H54 (cell line): Measurements from ENCODE around the gene KIF12.

Source experiments
- DNase-seq: peaks from one replicate; pipeline ENCODE4 v3.0.0; 2011; ENCODE audit warnings: low spot score, mixed read lengths; ENCODE audit not compliant: insufficient read length
- FAIRE-seq: peaks from 3 replicates; lab custom pipeline; 2011; peaks lifted over from hg19 to GRCh38; lab: Jason Lieb, UNC
- POLR2A ChIP-seq: IDR thresholded peaks from 2 replicates; pipeline ENCODE4 v1.6.1; 2011; ENCODE audit warnings: low read depth, mild to moderate bottlenecking, low read length

KIF12 gene

GRCh38 chr9:114069476-114070187, 29.5 kb downstream of the KIF12 start:
- DNase-seq, result no peak
- FAIRE-seq, result no peak
- no peak for TF ChIP-seq POLR2A

DNA sequence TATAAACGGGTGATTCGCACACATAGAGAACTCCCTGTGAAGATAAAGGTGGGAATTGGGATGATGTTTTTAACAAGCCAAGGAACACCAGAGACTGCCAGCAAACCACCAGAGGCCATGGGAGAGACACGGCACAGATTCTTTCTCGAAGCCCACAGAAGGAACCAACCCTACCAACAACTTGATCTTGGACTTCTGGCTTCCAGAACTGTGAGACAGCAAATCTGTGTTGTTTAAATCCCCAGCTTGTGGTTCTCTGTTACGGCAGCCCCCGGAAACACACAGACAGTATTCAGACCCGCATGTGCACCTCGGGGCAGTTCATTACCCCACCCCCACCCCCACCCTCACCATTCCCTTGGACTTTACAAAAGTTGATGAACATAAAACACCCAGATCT, 33.8 kb downstream of the KIF12 start:
- no peak for TF ChIP-seq POLR2A
- FAIRE-seq (no peak), DNase-seq (no peak)

DNA sequence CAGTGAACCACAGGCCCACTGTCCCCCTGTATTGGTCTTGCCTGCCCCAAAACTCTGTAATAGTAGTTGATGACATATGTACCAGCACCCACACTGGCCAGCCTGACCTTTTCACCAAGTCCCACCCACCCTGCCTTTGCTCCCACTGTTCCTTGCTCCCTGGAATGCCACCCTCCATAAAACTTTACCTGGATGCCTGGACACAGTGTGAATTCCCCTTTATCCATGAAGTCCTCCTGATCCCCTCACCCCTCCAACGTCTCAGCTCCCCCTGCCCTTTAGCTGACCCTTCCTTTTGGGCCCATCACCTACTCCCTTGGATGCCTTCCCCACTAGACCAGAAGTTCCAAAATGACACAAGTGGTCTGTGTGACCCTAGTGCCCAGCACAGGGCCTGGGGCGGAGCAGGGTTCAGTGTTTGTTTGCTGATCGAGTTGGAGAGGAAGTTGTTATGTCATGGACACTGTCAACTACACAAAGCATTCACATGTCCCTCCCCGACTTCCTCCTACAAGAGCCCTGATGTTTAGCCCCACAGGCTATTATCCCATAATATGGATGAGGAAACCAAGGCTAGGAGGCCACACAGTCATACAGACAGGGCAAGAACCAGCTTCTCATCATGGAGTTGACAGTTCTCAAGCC, 37.1 kb downstream of the KIF12 start:
- no peak for DNase-seq
- no peak for TF ChIP-seq POLR2A

DNA sequence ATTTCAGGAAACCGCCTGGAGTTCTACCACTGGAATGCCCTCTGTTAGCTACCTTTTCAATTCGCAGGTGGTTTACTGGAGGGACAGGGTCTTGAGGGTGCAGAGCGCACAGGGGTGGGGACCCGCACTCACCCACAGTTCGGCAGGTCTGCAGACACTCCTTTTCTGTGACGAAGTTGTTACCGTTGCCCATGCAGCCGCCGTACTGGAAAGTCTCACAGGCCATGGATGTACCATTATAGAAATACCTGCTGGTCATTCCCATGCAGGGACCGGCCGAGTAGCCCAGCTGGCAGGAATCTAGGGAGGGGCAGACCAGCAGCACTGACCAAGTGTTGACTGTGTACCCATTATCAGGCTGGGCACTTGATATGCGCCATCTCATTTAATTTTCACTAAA, 37.8 kb downstream of the KIF12 start:
- FAIRE-seq (no peak), DNase-seq (no peak)
- no peak for TF ChIP-seq POLR2A

More for the DNA sequence above, 37.1 kb downstream of the KIF12 start:
- FAIRE-seq, result no peak

DNA sequence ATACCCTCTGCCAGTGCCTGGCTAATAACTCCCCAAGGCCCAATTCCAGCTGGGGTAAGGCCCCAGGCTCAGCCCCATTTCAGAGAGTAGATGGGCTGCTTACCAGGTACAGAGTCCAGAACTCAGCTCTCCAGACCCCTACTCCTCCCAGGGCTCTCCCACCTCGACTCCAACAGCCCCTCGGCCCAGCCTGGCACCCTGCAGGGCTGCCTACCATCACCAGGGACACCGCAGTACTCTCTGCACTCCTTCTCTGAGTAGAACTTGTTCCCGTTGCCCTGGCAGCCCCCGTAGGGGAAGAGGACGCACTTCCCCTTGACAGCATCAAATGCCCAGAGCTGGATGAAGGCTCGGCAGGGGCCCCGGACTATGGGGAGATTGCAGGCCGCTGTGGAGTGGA, 38.4 kb downstream of the KIF12 start:
- FAIRE-seq (no peak), DNase-seq (no peak)
- no peak for TF ChIP-seq POLR2A

DNA sequence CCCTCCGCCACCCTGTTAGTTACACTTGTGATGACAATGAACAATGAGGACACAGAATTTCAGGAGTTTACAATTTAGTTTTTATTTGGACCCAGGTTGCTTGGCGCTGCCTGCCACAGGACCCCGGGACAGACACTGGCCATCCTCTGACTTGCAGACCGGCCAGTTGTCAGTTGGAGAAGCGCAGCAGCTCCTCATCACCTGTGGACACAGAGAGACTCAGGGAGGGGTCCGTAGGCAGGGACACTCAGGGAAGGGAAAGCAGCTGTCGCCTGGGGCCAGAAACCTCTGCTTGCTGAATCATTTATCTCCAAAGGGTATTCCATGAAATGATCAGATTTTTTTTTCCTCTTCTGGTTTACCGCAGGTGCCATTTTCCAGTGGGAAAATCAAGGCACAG, 39.0 kb downstream of the KIF12 start:
- no peak for TF ChIP-seq POLR2A
- FAIRE-seq, result no peak
- DNase-seq, result no peak

DNA sequence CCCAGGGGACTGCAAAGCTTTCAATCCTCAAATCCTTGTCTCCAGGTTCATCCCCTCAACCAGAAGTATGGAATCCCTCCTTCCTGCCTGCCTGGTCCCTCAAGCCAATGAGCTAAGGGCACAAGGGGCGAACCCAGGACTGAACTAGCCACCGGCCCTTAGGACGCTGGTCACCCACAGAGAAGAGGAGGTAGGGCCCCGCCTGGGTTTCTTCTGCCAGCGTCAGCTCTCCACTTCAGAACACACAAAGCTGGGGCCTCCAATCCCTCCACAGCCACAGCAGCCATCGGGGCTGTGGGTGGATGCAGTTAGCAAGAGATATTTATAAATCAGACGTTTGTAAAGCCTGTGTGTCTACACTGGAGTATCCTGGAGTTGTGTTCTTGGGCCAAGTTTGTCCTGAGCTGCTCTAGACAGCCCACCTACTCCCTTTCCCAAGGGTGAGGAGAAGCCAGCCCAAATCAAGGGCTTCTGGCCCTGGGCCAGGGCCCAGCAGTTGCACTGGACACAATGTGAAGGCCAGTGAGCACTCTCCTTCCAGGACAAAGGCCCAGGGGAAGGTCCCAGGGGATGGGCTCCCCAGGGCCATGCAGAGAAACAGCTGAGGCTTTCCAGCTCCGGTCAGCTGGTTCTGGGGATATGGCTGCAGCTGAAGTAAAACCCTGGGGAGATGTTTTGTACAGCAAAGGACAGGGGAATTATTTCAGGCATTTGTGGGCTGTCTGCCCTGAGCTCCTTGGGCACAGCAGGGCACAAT, 39.9 kb downstream of the KIF12 start:
- TF ChIP-seq POLR2A, result no peak
- DNase-seq (no peak), FAIRE-seq (no peak)

DNA sequence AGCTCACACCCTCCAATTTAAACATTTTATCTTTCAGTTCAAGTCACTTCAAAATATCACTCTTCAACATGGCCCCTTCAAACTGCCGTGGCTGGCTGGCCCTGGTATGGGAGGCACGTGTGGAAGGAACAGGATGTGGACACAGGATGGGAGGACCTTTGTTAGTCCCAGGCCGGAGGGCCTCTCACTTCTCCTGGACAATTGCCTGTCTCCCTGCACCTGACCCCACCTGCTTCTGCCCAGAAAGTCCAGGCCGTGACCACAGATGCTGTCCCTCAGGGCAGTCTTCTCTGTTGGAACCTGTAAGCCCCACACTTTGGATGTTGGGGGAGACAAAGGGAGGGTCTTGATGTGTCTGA, 40.4 kb downstream of the KIF12 start:
- TF ChIP-seq POLR2A, result no peak
- DNase-seq, result no peak
- no peak for FAIRE-seq

DNA sequence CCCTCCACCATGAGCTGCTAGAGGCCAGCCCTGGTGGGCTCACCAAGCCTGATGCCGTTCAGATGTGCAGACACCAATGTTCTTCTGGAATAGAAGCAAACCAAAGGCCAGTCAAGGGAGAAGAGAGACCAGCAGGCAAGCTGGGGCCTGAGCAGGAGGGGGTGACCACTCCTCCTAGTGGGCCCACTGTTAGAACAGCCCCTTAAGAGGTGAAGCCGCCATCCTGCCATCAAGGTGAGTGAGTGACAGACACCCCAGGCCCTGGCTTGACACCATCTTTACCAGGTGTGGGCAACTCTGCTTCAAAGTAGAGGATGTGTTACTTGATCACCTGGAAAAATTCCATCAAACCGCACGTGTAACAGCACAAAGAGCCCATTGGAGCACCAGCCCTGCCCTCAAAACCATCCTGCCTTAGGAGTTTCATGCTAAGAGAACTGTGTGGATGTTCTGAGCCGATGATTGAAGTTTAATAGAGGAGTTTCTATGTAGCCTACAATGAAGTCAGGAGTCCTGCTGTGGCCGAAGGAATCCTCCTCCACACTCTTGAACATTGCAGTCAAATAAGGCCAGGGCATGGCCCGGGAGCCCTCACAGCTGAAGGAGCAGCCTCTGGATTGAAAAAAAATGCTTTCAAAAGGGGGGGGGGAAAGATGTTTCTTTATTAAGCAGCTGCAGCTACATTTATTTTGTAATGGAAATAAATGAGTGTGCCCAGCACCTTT, 41.8 kb downstream of the KIF12 start:
- DNase-seq, result no peak
- FAIRE-seq, result no peak
- TF ChIP-seq POLR2A, result no peak

DNA sequence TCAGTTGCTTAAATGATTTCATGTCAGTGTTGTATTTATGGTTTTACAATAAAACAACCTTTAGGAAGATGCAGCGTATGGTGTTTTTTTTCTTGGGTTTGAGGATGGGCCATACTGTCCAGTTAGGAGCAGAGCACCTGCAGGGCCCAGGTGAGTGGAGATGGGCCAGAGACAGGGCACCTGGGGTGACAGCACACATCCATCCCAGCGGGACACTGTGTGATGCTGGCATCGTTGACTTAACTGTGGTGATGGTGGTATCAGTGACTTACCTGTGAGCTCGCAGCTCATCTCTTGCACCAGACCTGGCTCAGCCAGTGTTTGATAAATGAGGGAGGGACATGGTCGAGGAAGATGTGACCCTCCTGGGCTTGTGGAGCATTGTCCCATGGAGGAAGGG, 42.6 kb downstream of the KIF12 start:
- no peak for DNase-seq
- no peak for TF ChIP-seq POLR2A
- no peak for FAIRE-seq

DNA sequence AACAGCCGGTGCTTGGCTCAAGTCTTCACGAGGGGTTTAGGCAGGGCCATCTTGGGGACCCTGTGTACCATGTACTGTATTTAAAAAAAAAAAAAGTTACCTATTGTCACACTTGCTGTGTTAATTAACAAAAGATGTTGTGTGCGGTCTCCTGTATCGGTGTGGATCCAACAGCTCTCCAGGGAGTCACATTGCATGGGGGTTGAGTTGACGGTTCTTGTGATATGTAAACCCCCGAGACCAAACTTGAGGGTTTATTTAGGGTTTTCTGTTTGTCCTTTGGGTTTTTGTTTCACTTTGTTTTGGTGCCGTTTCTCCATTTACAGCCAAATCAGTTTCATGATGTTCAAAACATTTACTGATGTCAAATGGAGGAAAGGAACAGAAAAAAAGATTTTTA, 43.2 kb downstream of the KIF12 start:
- no peak for FAIRE-seq
- no peak for TF ChIP-seq POLR2A

GRCh38 chr9:114055061-114055460, 44.0 kb downstream of the KIF12 start:
- no peak for DNase-seq
- no peak for FAIRE-seq
- no peak for TF ChIP-seq POLR2A

More for the DNA sequence above, 43.2 kb downstream of the KIF12 start:
- DNase-seq, result no peak

DNA sequence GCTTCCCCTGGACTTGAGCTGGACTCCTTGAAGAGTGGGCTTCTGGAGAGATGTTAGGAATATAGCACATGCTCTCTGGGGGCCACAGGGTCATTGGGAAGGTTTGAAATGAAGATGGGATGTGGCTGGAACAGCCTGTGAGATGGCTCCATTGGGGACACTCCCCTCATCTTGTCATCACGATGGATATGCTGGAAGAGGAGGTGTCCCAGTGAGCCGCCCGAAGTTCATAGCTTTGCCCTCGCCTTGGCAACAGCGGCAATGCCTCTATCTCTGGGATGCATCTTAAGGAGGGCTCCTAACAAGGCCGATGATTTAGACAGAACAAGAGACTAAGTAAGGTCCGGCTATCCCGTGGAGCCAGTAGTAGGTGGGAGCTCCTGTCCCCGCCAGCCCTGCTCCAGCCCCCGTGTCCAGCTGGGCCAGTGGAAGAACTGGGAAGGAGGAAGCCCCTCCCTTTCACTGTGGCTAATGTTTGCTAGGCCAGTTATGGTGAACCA, 44.9 kb downstream of the KIF12 start:
- no peak for FAIRE-seq
- no peak for TF ChIP-seq POLR2A
- no peak for DNase-seq
